ENCODE results near the gene FBXW12. TPM values are rescaled to one million over a fixed set of nuclear protein-coding genes. Genes with fewer than 3 reads are reported as not detected.

Gene FBXW12
- total and polyA plus RNA-seq, 2 of the 8 experiments (the other 6 are each of a cell fraction or from before 2014, with no cell fraction given): 0.35 to 0.85 TPM

DNA sequence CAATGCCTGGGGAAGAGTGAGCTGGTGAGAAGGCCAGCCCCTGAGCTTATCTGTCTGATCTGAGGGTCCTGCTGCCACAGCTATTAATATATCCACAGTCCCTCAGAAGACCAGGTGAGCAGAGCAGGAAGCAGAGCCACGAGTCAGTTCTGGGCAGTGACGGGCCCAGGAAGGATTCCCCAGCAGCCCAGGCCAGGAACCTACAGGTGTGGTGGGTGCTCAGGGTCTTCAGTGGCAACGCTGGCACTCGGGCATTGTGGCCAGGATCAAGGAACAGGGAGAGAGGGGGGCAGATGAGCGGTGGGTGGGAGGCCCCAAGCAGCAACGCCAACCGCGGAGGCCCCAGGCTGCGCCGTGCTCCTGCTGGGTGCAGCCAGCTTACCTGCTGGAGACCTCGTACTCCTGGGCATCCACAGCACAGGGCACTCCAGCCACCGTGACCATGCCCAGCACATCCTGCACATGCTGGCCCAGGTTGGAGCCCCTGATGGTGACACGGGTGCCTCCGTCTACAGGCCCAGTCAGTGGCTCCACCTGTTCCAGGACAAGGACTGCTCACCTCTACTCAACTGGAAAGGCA is 45.6 kb downstream of the FBXW12 start:
- Histone ChIP-seq H4K5ac (ENCODE audit: insufficient read length, low read depth, low read length) (no peak overlapping the region), H3K36me3 (ENCODE audit: control insufficient read depth in 2 of 4, insufficient read depth in 4 of 4, low read length in 3 of 4) (peaks cover 53 to 68% (median 62%) of the 10 kb centered on the region in 4 experiments), H3K4me1 (replicated peaks in 1 of 4; ENCODE audit: control insufficient read depth in 3 of 4, insufficient read depth in 4 of 4, low read length in 3 of 4) (no peaks in the 10 kb centered on the region), H4K8ac (ENCODE audit: extremely low read depth, insufficient read depth, low read length) (no peak overlapping the region; the same call in 1 of the 2 replicates), H3K23ac (ENCODE audit: insufficient read length) (no peak overlapping the region), H3K27me3 (replicated peaks in 1 of 4; ENCODE audit: control insufficient read depth in 3 of 4, extremely low read depth in 1 of 4, insufficient read depth in 3 of 4, low read length in 3 of 4) (no peaks in the 10 kb centered on the region), H2BK5ac (ENCODE audit: low read depth, low read length) (no peak overlapping the region), H3K4me2 (ENCODE audit: insufficient read depth in 1 of 2, low read depth in 2 of 2, low read length in 2 of 2) (no peak overlapping the region), H3K9me3 (ENCODE audit: insufficient read depth in 2 of 2, low read depth in 1 of 2, low read length in 1 of 2) (no peaks in the 10 kb centered on the region), H4K20me1 (replicated peaks in 1 of 2; ENCODE audit: control insufficient read depth in 1 of 2, insufficient read depth in 2 of 2, low read length in 2 of 2) (peaks cover 20 to 53% of the 10 kb centered on the region in 2 experiments), H3K14ac (ENCODE audit: insufficient read length) (no peak overlapping the region), H3K27ac (ENCODE audit: low read depth, low read length) (no peak overlapping the region), H3K4me3 (ENCODE audit: extremely low read depth in 1 of 4, insufficient read depth in 2 of 4, low read depth in 3 of 4, low read length in 4 of 4) (no peak overlapping the region), H3K9ac (replicated peaks in 1 of 4; ENCODE audit: extremely low read depth in 1 of 4, low read depth in 3 of 4, low read length in 3 of 4) (no peak overlapping the region), H4K91ac (replicated peaks; ENCODE audit: insufficient read length, low read length) (no peak overlapping the region), H2BK120ac (replicated peaks; ENCODE audit: low read depth, low read length) (no peak overlapping the region), H3K18ac (ENCODE audit: extremely low read depth, low read length) (no peak overlapping the region), H3K79me2 (ENCODE audit: control insufficient read depth in 1 of 2, insufficient read depth in 2 of 2, low read length in 2 of 2) (peaks cover 0 to 11% of the 10 kb centered on the region in 2 experiments; a peak in 1 of 4 replicates), H3K4ac (replicated peaks; ENCODE audit: insufficient read length, low read depth, low read length) (no peak overlapping the region), H2BK12ac (ENCODE audit: low read depth, low read length) (no peak overlapping the region), H3K79me1 (ENCODE audit: low read depth, low read length) (peaks cover 5% of the 10 kb centered on the region), H2AFZ (ENCODE audit: low read length) (no peak overlapping the region), H2BK20ac (ENCODE audit: low read length) (no peak overlapping the region), H3K56ac (replicated peaks; ENCODE audit: insufficient read length, low read depth, low read length) (no peak overlapping the region), H2BK15ac (ENCODE audit: low read length) (no peak overlapping the region), H2AK5ac (ENCODE audit: low read depth, low read length) (no peak overlapping the region), H3K23me2 (ENCODE audit: low read depth, low read length) (no peaks in the 10 kb centered on the region)
- DNase-seq (ENCODE audit: low read depth in 1 of 2, low spot score in 2 of 2) (no peak), FAIRE-seq (no peak)
- no peak for TF ChIP-seq BCL11A (IDR thresholded peaks at IDR 0.05; ENCODE audit: low read depth in 2 of 2, low read length in 2 of 2)
- TF ChIP-seq TCF12 (IDR thresholded peaks at IDR 0.05; ENCODE audit: low read depth, low read length): no peak
- no peak for TF ChIP-seq NRF1 (IDR thresholded peaks at IDR 0.05; ENCODE audit: low read depth, low read length)
- no peak for TF ChIP-seq KDM5A (IDR thresholded peaks at IDR 0.05; ENCODE audit: low read length)
- no peak for TF ChIP-seq JUND (IDR thresholded peaks at IDR 0.05; ENCODE audit: low read length)
- no peak for TF ChIP-seq EZH2 (IDR thresholded peaks at IDR 0.05; ENCODE audit: low read depth, low read length, severe bottlenecking)
- TF ChIP-seq ASH2L (IDR thresholded peaks at IDR 0.05; ENCODE audit: low read length): no peak
- 90% methylated on average over 14 of the region's 14 CpGs; no CpG with 5 or more reads in 1 of the 2 experiments for WGBS, 2 experiments (ENCODE audit: extremely low coverage in 1 of 2, insufficient coverage in 1 of 2, insufficient read length in 1 of 2, insufficient replicate concordance in 2 of 2, low coverage in 1 of 2, low lambda C conversion rate in 2 of 2, missing lambda C conversion rate in 1 of 2)
- CTCF ChIA-PET (ENCODE audit: partially characterized antibody): interaction anchor here (1.6 to 4.3 kb wide), 5 partner anchors 9 to 131 kb away, joined by 3 to 47 read pairs (median 30); no protein-coding TSS in a partner anchor
- POLR2A ChIA-PET (ENCODE audit: partially characterized antibody): interaction anchor here (1.2 to 31.5 kb wide), 3 partner anchors 5 to 97 kb away, joined by 4 to 650 read pairs (median 650); partner anchors contain the start of gene PLXNB1

Data from H1 (cell line).